Measurements from ENCODE around the gene TPST2.

TPST2 gene

GRCh38 chr22:26579331-26579886, 10.5 kb downstream of the TPST2 start:
- DNase-seq, result peak; percentile 74

GRCh38 chr22:26577081-26577480, 12.9 kb downstream of the TPST2 start:
- no peak for DNase-seq

DNA sequence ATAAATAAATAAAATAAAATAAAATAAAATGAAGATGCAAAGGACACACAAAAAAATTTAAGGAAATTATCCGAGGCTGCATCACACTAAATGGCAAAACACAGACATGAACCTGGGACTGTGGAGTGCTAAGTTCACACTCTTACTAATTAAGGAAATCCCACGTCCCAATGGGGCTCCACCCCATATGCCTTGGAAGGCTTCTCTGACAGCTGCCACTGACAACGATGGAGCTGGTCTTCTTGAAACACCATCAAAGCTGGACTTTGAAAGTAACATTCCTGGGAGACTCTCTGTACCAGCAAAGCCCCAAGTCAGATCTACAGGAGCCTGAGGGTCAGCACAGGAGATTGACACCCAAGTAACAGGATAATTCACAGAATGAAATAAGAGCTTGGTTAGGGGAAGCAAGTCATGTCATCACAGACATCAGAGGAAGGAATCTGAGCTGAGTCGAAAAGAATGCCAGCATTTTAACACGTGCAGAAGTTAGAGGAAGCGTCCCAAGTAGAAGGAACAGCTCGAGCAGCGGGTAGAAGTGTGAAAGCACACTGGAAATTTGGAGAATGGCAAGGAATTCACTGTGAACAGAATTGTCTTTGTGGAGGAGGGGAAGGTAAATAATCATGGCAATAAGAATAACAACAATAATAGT, 13.8 kb downstream of the TPST2 start:
- no peak for DNase-seq

DNA sequence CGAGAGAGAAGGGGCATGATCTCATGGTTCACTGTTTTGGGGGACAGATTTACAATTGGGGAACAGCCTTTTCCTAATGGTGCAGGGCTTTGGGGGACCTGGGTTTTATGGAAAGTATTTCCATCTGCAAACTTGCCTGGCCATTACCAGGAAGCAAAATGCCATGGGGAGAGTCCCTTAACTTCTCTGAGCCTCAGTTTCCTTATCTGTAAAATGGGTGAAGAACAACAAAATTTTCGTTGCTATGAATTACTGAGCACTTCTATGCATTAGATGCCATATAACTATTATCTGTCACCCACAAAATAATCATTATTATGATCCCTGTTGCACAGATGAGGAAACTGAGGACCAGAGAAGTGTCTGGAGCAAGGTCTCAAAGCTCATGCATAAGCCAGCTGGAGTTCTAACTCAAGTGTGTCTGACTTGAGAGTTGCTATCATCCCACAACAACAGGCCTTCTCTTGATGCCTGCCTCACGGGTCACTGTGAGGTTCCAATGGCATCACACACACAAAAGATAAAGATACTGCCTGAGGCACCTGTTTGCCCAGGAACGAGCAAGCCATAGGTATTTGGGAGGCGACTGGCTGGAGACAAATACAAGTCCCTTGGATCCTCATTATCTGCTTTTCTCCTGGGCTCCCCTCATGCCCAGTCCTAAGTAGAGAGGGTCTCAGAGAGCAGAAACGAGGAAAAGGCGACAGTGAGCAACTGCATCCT, 15.8 kb downstream of the TPST2 start:
- DNase-seq, result no peak

DNA sequence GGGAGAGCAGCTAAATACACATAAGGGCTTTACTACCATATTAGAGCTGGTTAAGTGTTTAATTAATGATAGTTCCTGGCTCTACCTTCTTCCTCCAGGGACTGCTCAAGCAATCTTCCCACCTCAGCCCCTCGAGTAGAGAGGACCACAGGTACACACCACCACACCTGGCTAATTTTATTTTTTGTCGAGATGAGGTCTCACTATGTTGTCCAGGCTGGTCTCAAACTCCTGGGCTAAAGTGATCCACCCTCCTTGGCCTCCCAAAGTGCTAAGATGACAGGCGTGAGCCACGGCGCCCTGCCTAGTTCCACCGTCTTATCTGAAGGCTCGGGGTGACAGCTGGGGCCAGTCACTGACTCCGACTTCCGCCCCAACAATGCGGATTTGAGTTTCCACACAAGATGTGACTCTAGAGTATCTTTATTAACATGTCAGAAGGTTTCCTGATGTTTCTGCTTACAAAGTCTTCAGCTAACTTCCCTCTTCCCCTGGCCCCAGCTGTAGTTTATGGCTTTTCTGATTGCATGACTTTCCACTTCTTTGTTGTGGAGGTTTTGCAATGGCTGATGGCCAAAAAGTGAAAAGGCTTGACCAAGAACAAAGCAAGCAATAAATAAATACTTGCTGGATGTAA, 16.8 kb downstream of the TPST2 start:
- peak; percentile 29 for DNase-seq

GRCh38 chr22:26570864-26571525, 18.9 kb downstream of the TPST2 start:
- DNase-seq, result no peak

GRCh38 chr22:26570115-26570514, 19.8 kb downstream of the TPST2 start:
- DNase-seq, result no peak

- no peak for DNase-seq
Observed at GRCh38 chr22:26568207-26568706, 21.7 kb downstream of the TPST2 start.

DNA sequence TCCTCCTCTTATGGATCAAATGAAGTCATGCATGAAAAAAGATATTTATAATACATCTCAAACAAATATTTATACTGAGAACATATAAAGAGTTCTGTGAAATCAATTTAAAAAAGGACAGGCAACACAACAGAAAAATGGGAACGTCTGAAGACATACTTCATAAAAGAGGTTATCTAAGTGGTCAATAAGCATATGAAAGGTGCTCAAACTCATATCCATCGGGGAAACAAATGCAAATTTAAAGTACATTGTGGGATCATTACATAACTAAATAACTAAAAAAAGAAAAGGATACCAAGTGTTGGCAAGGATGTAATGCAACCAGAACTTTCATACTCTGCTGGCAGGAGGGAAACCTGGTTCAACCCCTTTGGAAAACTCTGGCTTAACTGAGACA, 22.3 kb downstream of the TPST2 start:
- DNase-seq, result no peak

DNA sequence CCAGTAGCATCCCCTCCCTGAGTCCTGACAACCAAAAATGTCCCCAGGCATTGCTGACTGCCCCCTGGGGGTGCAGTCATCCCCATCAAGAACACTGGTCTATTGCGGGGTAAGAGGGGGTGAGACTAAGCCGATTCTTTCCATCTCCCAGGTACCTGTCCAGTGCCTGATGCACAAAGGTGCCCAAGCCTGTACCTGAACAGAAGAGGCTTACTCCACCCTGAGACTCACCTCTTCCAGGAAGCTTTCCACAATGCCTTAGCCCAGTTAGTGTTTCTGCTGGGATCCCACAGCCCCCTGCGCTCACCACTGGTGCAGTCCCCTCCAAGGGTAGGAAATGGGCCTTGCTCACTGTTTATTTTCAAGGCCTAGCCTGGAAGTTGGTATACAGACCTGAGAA, 22.9 kb downstream of the TPST2 start:
- DNase-seq, result no peak

DNA sequence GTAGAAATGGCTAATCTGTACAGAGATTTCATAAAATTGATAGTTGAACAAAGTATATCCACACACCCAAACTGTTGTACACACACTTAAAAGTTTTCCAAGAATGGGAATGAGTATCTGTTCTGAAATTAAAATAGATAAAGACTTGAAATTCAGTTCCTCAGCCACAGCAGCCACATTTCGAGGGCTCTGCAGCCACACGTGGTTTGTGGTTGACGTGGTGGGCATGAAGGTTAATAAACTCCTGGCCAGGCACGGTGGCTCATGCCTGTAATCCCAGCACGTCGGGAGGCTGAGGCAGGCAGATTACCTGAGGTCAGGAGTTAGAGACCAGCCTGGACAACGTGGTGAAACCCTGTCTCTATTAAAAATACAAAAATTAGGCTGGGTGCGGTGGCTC, 24.0 kb downstream of the TPST2 start:
- no peak for DNase-seq

DNA sequence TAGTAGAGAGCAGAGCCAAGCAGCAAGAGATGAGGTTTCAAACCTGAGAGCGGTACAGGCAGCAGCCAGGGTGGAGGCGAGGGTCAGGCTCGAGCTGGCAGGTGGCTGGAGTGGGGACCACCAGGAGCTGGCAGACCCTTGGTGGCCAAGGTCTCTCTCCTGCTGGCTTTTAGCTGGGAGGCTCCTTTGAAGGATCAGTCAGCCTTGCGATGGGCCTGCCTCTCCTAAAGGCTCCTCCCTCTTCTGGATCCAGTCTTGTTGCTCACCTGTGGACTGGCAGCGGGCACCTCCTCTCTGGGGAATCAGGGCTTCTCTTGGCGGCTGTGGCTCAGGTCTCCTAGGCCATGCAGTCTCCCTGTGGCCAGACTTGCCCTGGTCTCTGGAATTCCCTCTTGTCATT, 24.8 kb downstream of the TPST2 start:
- DNase-seq, result no peak

- no peak for DNase-seq
Observed at GRCh38 chr22:26564672-26565071, 25.3 kb downstream of the TPST2 start.

- no peak for DNase-seq
Observed at GRCh38 chr22:26564181-26564580, 25.8 kb downstream of the TPST2 start.

GRCh38 chr22:26563022-26563421, 26.9 kb downstream of the TPST2 start:
- DNase-seq, result peak; percentile 31

DNA sequence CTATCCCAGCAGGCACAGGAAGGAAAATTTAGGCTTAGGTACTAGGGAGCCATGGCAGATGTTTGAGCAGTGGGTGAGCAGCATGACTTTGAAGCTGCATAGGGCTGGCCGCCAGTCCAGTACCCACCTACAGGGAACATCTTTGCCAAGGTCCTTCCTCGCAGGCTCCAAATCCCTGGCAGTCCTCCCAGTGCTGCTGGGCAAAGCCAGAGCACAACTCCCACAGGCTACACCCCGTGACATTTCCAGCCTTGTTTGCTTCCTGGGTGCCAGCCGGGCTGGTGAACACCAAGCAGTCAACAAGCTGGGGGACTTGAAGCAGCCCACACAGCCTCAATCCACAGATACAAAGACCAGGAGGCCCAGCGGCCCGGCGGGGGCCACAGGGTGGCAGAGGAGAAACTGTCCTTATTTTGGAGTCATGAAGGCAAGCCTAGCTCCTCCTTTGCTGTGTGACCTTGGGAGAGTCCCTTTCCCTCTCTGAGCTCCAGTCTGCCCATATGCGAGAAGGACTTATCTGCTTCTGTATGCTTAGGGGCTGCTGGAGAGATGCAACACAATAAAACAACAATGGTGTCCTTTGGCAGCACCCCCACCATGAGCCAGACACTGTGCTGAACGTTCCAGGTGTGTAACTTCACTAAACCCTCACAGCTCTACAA, 28.0 kb downstream of the TPST2 start:
- DNase-seq, result no peak

DNA sequence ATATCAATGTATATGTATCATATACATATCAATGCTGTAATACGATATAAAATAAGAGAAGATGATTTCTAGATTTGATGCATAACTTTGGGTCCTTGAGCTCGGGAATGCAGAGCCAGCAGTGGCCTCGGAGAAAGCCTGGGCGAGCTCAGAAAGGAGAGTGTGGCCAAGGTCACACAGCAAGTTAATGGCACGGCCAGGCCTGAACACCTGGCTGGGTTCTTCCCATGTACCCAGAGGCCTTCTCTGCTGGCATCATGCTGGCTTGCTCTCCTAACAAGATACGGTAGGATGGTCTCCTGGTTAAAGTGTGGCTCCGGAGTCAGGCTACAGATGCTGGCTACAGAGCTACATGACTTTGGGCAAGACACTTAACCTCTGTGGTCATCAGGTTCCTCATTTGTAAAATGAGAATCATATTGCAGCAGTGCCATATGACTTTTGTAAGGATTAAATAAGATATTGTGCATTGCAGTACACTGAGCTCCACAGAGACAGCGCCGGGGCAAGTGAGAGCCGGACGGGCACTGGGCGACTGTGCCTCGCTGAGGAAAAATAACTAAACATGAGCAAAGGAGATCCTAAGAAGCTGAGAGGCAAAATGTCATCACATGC, 29.9 kb downstream of the TPST2 start:
- DNase-seq, result no peak

DNA sequence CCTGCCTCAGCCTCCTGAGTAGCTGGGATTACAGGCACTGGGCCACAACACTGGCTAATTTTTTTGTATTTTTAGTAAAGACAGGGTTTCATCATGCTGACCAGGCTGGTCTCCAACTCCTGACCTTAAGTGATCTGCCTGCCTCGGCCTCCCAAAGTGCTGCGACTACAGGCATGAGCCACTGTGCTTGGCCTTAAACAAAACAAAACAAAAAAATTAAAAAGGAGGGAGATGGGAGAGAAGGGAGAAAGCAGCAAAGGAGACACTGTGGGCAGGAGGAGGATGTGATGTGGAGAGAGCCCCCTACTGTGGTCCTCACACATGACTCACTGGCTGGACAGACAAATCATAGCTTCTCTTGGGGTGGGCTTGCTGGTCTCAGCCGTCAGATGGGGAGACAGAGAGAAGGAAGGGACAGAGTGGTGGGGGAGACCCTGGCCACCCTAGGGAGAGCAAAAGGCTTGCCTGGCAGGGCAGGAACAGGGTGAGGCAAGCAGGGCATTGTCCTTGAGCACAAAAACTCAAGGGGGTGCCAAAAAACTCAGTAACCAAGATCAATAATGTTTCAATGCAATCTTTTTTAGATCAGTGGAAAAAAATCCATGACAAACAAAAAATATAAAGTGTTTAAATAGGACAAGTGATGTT, 31.6 kb downstream of the TPST2 start:
- no peak for DNase-seq

- DNase-seq, result no peak
Observed at GRCh38 chr22:26556904-26557303, 33.0 kb downstream of the TPST2 start.

GRCh38 chr22:26555478-26555877, 34.5 kb downstream of the TPST2 start:
- DNase-seq, result no peak

- DNase-seq, result no peak
Observed at GRCh38 chr22:26554956-26555355, 35.0 kb downstream of the TPST2 start.
